Right lobe of liver (tissue), 4 donors: ENCODE data around the gene TMEM190.
"Not testable (repeated sequence)": the region's sequence is repeated elsewhere in the genome, so short reads cannot be mapped to it uniquely, and the experiment has no call there.

Experiments
- CTCF ChIP-seq, 4 donors: fragments of 200-600 bp in 3 of 4; fragments of 450-650 bp in 1 of 4; IDR thresholded peaks; one replicate each; pipeline versions ENCODE4 v1.5.1 to v1.8.0; 2016 to 2022; ENCODE audit warnings: antibody characterized with exemption in 4 of 4, mild to moderate bottlenecking in 2 of 4
- POLR2A ChIP-seq: fragments of 450-650 bp; IDR thresholded peaks from one replicate; pipeline ENCODE4 v1.6.1; 2017; ENCODE audit warnings: antibody characterized with exemption, mild to moderate bottlenecking
- donor health status: DM: no; HTN: no; CAD: no.
- donor health status: DM: no; HTN: no; CAD: no.
- donor health status: DM: no; HTN: yes; CAD: no.

- TF ChIP-seq POLR2A; CTCF (IDR thresholded peaks at IDR 0.05): not testable (repeated sequence)
Measured at GRCh38 chr19:55421281-55421680, 44.7 kb downstream of the TMEM190 start.
